GM04504 (cell line): ENCODE data around the gene VAV1.
A peak's percentile ranks its signal among the peaks of the same experiment; 100 is the strongest.
"Not testable (repeated sequence)": the region's sequence is repeated elsewhere in the genome, so short reads cannot be mapped to it uniquely, and the experiment has no call there.

ENCODE experiments used
- DNase-seq: peaks from one replicate; pipeline ENCODE4 v3.0.0-alpha.2; 2012; ENCODE audit warnings: low read depth

VAV1 gene

DNA sequence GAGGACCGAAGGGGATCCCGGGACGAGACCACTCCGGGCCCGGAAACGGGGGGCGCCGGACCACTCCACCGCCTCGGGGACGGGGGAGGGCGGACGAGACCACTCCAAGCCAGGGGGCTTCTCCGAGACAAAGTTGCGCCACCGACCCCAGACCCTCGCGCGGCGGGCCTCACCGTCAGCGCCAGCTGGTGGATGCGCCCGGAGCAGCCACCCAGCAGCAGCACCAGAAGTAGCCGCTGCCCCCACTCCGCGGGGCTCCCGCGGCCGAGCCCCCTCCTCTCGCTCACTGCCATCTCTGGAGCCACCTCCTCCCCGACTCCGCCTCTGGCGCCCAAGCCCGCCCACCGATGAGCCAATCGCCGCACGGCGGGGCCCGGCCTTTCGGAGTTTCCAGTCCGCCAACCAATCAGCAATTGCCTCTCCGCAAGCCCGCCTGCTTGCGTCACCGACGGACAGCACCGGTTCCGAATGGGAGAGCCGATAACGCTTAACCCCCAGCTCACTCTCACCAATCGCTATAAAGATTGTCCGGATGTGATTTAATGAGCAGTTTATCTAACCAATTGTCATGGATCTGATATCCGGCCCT lies 35.1 kb upstream of the VAV1 start, which contains the start of gene GPR108:
Gene GPR108 (minus strand): TSS at position 297 of the 589 bp plus-strand sequence. CDS start 4 bp downstream, at position 293.
- DNase-seq: peak; percentile 100

DNA sequence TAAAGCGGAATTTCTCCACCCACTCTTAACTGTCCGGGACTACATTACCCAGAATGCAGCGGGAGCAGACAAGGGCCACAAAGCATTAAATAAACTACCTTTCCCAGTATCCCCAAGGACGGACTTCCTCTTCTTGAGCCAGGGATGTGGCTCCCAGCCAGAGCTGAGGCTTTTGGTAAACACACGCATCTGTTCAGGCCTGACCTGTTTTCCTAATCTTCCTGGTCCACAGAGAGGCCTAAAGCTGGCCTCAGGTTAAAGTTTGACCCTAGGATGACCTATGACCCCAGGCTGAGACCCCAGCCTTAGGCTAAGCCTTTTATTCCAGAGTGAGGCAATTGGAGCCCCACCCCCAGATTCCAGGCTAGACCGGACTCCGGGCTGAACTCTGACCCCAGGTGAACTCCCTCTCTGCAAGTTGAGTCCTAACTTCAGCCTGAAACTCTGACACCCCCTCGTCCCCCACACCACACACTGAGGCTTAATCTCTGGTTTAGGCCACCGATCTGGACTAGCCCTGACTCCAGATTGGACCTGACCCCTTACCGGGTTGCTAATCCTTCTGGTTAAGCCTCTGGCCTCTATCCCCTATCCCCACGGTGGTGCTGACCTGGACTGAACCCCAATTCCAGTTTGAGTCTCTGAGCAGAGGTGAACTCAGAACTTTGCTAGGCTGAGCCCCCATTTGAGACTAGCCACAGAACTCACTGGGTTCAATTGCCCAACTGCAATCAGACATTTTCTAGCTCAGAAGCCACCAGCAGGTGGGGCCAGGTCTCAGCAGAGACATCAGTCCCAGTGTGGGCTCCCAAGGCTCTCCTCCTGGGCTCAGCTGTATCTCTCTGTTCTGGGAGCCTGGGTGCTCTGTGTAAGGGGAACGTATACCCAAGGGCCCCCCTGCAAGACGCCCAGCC lies 34.4 kb upstream of the VAV1 start:
- DNase-seq: peak; percentile 60

DNA sequence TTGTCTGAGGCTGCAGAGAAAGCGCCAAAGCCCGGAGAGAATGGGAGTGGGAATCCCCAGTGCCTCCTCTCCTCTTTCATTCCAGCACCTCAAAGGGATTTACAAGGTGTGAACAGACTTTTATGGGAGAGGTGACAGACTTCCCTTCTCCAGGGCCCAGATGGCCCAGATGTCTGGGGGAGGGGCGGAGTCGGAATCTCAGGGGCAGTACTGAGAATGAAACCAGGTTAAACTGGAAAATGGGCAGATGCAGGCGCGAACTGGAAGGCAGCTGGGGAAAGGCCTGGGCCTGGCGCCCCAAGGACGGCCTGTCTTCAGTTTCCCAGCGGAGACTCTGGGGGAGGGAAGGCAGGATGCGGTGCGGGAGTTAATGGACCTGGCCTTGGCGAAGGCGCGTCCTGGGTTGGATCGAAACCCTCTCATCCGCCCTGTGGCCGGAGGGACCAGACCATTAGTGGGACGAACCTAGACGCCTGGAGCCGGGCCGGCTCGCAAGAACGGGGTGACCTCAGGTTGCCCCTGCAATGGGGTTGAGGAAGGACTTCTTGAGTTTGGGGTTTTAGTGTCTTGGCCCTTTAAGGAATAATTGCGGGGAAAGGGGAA lies 33.6 kb upstream of the VAV1 start:
- no peak for DNase-seq

DNA sequence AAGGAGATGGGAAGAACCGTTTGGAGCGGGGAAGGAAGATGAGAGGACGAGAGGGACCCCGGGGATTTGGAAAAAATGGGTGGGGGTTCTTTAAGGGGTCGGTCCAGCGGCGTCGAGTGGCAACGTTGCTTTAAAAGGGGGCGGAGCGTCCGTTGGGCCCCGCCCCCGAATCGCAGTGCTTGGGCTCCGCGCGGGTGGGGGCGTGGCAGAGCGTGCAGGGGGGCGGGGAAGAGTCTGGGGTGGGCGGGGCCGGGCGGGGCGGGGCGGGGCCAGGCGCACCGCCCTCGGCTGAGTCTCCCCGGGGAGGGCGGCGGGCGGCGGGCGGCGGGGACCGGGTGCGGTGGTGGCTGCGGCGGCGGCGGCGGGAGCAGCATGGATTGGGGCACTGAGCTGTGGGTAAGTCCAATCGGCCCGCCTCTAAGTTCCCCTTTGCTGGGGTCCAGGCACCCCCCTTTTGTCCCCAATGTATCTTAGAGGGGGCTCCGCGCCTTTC lies 33.1 kb upstream of the VAV1 start, which contains the start of gene TRIP10:
Gene TRIP10 (plus strand): TSS at position 291 of the 493 bp plus-strand sequence. CDS start 82 bp downstream, at position 373.
- DNase-seq: peak; percentile 53

DNA sequence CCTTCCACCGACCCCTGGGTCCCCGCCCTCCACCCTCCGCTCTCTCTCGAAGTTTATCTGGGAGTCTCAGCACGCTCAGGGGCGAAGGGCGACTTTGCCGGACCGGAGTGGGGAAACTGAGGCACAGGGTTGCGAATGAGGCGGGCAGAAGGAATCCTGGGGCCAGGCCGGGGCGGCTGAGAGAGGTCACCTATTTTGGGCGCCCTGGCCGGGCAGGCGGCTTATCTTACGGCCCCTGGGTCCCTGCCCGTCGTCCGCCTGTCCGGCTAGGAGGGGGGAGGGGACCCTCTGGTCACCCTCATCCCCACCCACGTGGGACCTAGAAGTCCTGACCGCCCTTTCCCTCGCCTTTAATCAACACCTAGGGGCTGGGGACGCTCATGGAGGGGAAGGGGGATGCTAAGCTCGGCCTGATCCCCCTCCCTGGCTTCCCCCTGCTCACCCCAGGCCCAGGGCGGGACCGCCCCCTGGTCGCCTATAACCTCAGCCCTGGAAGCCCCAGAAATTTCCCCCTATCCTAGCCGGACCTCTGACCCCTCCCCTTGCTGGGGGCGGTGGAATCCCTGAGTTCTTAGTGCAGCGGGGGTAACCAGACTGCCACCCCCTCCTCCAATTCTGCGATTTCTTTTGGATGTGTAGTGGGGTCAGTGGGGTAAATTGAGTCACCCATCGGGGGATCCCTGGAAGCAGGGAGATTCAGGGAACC lies 32.5 kb upstream of the VAV1 start:
- no peak for DNase-seq

DNA sequence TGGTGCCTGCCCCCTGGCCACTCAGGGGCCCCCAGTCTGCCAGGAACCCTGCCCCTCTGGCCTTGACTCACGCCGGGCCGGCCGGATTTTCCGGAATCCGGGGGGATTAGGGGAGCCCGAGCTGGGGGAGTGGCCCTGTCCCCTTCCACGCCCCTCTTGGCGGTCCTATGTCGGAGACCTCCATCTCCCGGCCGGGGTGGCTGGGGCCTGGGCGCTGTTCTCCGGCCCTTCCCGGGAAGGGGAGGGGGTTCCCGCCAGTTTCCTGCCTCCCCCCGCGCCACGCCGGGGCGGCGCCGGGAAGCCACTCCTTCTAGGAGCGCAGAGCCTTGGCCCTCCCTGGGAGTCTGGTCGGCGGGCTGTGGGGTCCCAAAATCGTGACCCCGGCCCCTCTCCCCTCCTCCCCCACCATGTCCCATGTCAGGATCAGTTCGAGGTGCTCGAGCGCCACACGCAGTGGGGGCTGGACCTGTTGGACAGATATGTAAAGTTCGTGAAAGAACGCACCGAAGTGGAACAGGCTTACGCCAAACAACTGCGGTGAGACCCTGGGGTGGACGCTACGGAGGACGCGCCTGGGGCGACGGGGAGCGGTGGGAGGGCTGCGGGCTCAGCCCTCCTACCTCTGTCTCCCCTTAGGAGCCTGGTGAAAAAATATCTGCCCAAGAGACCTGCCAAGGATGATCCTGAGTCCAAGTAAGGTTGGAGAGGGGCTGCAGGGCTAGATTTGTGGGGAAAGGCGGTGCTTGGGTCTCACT lies 31.7 kb upstream of the VAV1 start:
- no peak for DNase-seq

DNA sequence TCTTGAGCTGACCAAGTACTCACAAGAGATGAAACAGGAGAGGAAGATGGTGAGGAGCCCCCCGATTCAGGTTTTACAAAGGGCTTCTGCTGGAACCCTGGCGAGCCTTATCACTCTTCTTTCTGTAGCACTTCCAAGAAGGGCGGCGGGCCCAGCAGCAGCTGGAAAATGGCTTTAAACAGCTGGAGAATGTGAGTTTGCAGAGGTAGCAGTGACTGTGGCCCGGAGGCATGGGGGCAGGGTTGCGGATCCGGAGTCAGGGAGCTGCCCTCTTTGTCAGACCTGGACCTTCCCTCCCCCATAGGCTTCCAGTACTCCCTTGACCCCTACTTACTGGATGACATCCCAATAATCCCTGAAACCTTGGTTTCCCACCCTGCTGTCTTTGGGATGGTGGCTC lies 29.4 kb upstream of the VAV1 start:
- no peak for DNase-seq

DNA sequence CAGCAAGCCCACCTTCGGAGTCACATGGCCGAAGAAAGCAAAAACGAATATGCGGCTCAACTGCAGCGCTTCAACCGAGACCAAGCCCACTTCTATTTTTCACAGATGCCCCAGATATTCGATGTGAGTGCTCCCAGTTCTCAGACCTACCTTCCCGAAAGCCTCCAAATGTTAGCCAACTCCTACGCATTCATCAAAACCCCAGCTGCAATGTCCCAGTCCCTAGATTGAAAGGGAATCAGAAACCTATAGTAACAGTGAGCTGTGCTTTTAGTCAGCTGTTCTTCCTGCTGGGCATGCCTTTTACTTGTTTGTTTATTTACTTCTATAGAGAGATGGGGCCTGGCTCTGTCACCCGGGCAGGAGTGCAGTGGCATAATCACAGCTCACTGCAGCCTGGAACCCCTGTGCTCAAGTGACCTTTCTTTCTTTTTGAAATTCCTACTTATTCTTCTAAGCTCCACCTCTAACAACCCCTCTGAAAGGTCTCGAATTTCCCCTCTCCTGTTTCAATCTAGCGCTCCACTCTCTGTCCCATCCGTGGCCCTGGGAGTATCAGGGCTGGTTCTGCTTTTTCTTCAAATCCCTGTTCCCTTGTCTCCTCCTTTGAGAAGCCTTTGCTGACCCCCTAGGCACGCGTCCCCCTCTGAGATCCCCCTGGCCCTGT lies 28.7 kb upstream of the VAV1 start:
- no peak for DNase-seq

DNA sequence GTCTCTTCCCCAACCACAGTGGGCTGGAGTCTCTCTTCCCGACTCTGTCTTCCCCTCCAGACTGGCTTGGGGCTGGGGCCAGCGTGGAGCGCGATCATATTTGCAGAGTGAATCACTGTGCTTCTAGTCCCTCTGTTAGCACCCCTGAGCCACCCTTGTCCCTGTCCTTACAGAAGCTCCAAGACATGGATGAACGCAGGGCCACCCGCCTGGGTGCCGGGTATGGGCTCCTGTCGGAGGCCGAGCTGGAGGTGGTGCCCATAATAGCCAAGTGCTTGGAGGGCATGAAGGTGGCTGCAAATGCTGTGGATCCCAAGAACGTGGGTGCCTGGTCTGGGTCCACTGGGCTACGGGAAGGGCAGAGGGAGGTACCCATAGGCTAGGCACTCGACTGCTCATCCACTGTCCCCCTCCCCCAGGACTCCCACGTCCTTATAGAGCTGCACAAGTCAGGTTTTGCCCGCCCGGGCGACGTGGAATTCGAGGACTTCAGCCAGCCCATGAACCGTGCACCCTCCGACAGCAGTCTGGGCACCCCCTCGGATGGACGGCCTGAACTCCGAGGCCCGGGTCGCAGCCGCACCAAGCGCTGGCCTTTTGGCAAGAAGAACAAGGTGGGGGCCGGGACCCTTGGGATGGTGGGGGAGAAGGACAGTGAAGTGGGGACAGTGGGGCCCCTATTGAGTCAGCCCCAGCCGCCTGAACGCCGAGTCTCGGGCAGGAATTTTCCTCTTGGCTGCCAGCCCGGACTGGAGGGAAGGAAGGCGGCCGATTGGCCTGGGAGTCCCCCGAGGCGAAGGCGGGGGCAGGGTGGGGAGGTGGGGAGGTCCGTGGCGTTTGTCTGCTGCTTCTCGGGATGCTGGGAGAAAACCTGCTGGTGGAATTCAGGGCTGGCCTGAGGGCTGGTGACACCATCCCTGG lies 27.9 kb upstream of the VAV1 start:
- peak; percentile 64 for DNase-seq

DNA sequence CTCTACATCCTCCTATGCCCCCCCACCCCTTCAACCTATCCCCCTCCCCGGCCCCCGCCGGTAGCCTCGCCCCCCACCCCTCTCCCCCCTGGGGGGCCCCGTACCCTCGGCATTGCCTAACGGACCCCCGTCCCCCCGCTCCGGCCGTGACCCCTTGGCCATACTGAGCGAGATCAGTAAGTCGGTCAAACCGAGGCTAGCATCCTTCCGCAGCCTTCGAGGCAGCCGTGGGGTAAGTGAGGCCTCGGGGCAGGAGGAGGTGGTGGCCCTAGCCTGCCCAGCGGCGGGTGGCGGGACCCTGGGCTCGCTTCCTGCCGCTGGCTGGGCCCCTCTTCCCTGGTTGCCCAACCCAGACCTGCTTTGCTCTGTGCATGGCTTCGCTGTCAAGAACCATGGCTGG lies 26.5 kb upstream of the VAV1 start:
- no peak for DNase-seq

DNA sequence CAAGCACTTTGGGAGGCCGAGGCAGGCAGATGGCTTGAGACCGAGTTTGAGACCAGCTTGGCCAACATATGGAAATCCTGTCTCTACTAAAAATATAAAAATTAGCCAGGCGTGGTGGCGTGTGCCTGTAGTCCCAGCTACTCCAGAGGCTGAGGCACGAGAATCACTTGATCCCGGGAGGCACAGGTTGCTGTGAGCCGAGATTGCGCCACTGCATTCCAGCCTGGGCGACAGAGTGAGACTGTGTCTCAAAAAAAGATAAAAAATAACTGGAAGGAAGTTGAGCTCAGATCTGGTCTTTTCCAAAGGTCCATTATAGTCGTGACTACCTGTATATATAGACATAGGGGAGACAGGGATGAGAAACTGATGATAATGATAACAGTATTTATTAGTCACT lies 24.0 kb upstream of the VAV1 start:
- DNase-seq: not testable (repeated sequence)

DNA sequence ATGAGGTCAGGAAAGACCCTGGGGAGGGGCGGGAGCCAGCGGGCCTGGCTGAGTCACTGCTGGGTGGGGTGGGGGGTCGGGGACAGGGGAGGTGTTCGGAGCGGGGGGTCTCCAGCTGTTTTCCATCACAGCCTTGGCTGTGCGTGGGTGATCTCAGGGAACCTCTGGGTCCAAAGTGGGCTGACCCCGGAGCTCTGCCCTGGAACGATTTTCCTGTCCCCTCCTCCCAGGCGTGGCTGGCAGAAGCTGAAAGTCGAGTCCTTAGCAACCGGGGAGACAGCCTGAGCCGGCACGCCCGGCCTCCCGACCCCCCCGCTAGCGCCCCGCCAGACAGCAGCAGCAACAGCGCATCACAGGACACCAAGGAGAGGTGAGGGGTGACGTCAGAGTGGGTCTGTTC lies 22.4 kb upstream of the VAV1 start:
- DNase-seq: no peak

DNA sequence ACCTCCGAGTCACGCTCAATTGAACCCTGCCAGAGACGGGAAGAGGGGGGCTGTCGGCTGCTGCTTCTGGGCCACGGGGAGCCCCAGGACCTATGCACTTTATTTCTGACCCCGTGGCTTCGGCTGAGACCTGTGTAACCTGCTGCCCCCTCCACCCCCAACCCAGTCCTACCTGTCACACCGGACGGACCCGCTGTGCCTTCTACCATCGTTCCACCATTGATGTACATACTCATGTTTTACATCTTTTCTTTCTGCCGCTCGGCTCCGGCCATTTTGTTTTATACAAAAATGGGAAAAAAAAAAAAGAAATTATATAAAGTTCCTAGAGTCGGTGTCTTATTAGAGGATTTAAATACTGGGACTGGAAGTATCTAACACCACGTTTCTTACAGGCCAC lies 21.3 kb upstream of the VAV1 start:
- no peak for DNase-seq

DNA sequence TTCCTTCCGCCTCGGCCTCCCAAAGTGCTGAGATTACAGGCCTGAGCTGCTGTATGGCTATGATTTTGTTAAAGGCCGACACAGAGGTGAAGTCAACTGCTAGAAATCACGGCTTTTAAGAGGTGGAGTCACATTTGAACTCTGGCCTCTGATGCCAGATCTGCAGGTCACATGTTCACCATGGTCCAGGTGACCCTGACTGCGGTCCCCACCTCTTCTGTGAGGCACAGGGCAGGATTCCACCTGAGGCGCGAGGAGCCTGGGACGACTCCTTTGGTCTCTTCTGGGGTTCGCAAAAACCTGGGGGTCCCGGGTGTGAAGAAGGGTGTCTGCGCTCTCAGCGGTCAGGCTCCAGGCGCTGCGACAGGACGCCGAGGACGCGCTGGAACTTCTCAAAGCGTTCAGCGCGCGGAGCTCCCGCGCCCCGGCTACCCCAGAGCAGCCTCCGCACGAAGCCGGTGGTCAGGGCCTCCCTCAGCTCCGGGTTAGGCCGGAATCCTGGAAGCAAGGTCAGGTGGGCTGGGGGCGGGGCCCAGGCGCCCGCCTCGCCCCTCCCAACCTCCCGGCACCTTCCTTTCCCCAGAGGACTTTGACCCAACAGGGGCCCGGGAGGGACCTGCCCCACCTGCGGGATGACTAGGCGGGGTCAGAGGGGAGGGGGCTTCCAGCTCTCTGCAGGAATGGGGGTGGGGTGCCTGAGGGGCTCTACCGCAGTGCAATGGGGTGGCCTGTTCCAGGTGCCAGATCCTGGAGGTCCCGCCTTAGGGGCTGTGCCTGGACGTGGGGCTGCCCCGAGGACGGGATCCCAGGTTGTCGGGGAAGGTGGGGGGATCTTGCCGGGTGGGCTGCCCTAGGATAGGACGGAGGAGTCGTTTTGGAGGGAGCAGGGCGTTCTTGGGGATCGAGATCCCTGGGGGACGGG lies 20.0 kb upstream of the VAV1 start:
- no peak for DNase-seq

DNA sequence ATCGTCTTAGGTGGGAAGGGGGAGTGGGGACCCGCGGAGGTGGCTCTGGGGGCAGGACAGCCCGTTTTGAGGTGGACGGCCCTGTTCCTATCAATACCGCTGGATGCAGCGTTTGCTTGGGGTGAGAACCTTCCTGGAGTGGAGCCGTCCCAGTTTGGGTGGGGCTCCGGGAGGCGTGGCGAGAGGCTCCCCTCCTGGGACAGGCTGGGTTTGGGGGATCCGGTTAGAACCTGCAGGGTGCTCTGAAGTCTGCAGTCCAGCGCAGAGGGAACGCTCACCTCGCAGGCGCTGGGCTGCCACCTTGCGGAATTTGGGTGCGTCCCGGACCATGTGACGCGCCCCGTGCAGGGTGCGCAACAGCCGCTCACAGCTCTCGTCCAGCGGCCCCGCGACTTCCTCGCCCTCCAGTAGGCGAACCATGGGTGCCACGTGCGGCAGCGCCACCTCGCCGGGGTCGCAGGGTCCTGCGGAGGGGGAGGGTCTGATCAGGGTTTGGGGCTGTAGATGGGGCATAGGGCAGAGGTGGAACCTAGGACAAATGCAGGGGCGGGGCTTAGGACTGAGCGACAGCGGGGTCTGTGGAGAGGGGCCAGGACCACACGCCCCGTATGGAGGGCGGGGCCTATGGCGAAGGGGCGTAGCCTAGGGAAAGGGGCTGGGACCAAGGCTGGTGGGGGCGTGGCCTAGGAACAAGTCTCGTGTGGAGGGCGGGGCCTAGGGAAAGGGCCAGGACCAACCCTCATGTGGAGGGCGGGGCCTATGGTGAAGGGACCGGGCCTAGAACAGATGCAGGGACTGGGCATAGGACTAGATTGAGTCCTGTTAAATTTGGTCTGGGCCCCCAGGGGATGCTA lies 19.1 kb upstream of the VAV1 start:
- peak; percentile 20 for DNase-seq

DNA sequence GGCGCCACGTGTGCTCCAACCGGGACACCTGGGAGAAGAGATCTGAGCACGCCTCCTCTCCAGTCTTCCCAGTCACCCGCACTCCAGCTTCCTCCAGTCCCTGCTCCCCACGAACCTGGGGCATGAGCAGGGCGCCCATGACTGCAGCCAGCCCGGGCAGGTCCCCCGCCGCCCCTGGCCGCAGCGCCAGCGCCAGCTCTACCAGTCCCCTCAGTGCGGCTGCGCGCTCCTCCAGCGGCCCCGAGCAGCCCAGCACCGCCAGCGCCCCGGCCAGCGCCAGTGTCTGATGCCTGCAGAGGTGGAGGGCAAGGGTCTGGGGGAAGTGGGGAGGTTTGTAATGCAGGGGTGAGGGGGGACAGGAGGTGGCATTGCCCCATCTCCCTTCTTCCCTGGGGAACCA lies 18.4 kb upstream of the VAV1 start:
- DNase-seq: no peak

DNA sequence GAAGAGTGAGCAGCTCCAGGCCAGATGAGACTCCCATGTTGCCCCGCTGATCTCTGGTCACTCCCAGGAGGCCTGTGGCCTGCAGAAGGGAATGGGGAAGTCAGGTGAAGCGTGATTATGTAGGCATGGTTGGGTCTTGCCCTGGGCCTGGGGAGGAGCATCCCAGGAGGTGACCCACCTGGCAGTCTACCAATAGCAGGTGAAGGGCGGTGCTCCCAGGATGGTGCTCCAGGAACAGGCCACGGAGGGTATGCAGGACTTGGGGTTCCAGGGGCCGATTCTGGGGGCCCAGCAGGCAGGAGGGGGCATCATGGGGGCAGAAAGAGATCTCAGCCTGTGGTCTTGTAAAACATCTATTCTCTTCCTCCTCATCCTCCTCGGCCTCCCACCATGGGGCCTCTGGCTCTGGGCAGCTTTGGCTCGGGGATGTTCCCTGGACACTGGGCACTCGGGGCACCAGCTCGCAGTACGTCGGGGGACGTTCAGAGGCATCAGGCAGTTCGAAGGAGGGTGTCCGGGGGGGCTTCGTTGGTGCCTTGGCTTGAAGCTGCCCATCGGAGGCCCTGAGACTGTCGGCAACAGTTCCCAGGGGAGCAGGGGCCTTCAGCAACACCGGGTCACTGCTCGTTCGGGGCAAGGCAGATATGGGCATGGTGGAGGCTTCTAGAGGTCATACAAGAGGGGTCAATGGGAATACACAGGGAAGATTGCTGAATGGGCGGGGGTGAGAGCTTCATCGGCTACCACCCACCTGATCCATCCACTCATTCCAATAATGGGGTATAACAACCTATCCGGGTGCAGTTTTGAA lies 17.6 kb upstream of the VAV1 start:
- DNase-seq: no peak
